ENCODE measurements around the gene TGFA.

GRCh38 chr2:70514612-70515055, 39.0 kb downstream of the TGFA start:
- TF ChIP-seq, protein P1, sequence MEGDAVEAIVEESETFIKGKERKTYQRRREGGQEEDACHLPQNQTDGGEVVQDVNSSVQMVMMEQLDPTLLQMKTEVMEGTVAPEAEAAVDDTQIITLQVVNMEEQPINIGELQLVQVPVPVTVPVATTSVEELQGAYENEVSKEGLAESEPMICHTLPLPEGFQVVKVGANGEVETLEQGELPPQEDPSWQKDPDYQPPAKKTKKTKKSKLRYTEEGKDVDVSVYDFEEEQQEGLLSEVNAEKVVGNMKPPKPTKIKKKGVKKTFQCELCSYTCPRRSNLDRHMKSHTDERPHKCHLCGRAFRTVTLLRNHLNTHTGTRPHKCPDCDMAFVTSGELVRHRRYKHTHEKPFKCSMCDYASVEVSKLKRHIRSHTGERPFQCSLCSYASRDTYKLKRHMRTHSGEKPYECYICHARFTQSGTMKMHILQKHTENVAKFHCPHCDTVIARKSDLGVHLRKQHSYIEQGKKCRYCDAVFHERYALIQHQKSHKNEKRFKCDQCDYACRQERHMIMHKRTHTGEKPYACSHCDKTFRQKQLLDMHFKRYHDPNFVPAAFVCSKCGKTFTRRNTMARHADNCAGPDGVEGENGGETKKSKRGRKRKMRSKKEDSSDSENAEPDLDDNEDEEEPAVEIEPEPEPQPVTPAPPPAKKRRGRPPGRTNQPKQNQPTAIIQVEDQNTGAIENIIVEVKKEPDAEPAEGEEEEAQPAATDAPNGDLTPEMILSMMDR (conservative IDR thresholded peaks at IDR 0.05): no peak
- no peak for TF ChIP-seq EZH2 (IDR thresholded peaks at IDR 0.05; ENCODE audit: low read depth)
